DMS53 treated with DMSO at 0.1 percent for 48 hours (cell line): Measurements from ENCODE around the gene PHETA2.
"Not testable (repeated sequence)": the region's sequence is repeated elsewhere in the genome, so short reads cannot be mapped to it uniquely, and the experiment has no call there.

ENCODE experiments used
- DNase-seq: peaks from one replicate; lab custom pipeline; 2025; ENCODE audit not compliant: unreplicated experiment; lab: John Stamatoyannopoulos, UW

Gene PHETA2

GRCh38 chr22:42101199-42101598 lies 27.2 kb downstream of the PHETA2 start:
- no peak for DNase-seq

GRCh38 chr22:42104332-42104860 lies 30.3 kb downstream of the PHETA2 start:
- DNase-seq, result not testable (repeated sequence)

GRCh38 chr22:42108848-42109247 lies 34.8 kb downstream of the PHETA2 start:
- no peak for DNase-seq

- DNase-seq, result no peak
These were observed 37.8 kb downstream of the PHETA2 start for GRCh38 chr22:42111798-42112197.

GRCh38 chr22:42112793-42113192 lies 38.7 kb downstream of the PHETA2 start:
- DNase-seq, result not testable (repeated sequence)

- DNase-seq, result no peak
These were observed 40.7 kb downstream of the PHETA2 start for GRCh38 chr22:42114721-42115120.

- DNase-seq, result not testable (repeated sequence)
These were observed 41.4 kb downstream of the PHETA2 start for GRCh38 chr22:42115420-42115830.

GRCh38 chr22:42116848-42117424 lies 42.9 kb downstream of the PHETA2 start:
- no peak for DNase-seq

GRCh38 chr22:42120231-42121021 lies 46.4 kb downstream of the PHETA2 start:
- not testable (repeated sequence) for DNase-seq

- DNase-seq, result not testable (repeated sequence)
These were observed 49.5 kb downstream of the PHETA2 start for GRCh38 chr22:42123529-42123928.

GRCh38 chr22:42127606-42128005 lies 53.6 kb downstream of the PHETA2 start:
- no peak for DNase-seq

GRCh38 chr22:42128007-42128406 lies 54.0 kb downstream of the PHETA2 start:
- not testable (repeated sequence) for DNase-seq
